Common myeloid progenitor, CD34-positive (primary cell): ENCODE results near the gene NXF3. TPM values are rescaled to one million over a fixed set of nuclear protein-coding genes. Genes with fewer than 3 reads are reported as not detected.
"Not testable (repeated sequence)": the region's sequence is repeated elsewhere in the genome, so short reads cannot be mapped to it uniquely, and the experiment has no call there.

Source experiments
- CTCF ChIA-PET: fragments of 350-600 bp; sonication (Branson Sonifier 250); formaldehyde crosslinking; loops from one replicate; lab custom pipeline; 2021; ENCODE audit warnings: antibody characterized with exemption; lab: Charles Lee
- POLR2A ChIA-PET: fragments of 350-600 bp; sonication (Branson Sonifier 250); formaldehyde crosslinking; loops from one replicate; lab custom pipeline; 2021; ENCODE audit warnings: antibody characterized with exemption; lab: Charles Lee
- DNase-seq, 3 donors: peaks; one replicate each; pipeline versions ENCODE4 v3.0.0 to v3.0.0-alpha.2; 2013
- H3K27ac ChIP-seq, 2 experiments: 1 replicate in 1 of 2; 2 replicates in 1 of 2; pipeline ENCODE4 v1.7.0; 2013; ENCODE audit warnings: inconsistent platforms in 2 of 2, low read length in 2 of 2, mild to moderate bottlenecking in 2 of 2, low read depth in 1 of 2, moderate library complexity in 1 of 2; ENCODE audit not compliant: severe bottlenecking in 2 of 2, insufficient read depth in 1 of 2, poor library complexity in 1 of 2
- H3K27me3 ChIP-seq, 5 experiments: replicated peaks in 2 of 5; 1 replicate in 3 of 5; 2 replicates in 2 of 5; pipeline versions ENCODE4 v1.6.1 to v1.7.0; 2013; ENCODE audit warnings: low read length in 4 of 5, mild to moderate bottlenecking in 2 of 5, moderate library complexity in 2 of 5, inconsistent platforms in 1 of 5; ENCODE audit not compliant: insufficient read depth in 5 of 5, control insufficient read depth in 4 of 5
- H3K36me3 ChIP-seq, 4 experiments: 1 replicate in 2 of 4; 2 replicates in 2 of 4; pipeline versions ENCODE4 v1.6.1 to v1.7.0; 2013; ENCODE audit warnings: low read length in 3 of 4, control low read depth in 1 of 4, mild to moderate bottlenecking in 1 of 4; ENCODE audit not compliant: control insufficient read depth in 4 of 4, insufficient read depth in 4 of 4
- H3K4me1 ChIP-seq, 4 experiments: 1 replicate in 3 of 4; 2 replicates in 1 of 4; pipeline versions ENCODE4 v1.6.1 to v1.7.1; 2013; ENCODE audit warnings: low read length in 3 of 4, mild to moderate bottlenecking in 3 of 4, control low read depth in 1 of 4, inconsistent platforms in 1 of 4, moderate library complexity in 1 of 4; ENCODE audit not compliant: control insufficient read depth in 4 of 4, insufficient read depth in 4 of 4; ENCODE audit errors: control extremely low read depth in 1 of 4
- H3K4me3 ChIP-seq, 7 experiments: 1 replicate in 4 of 7; 2 replicates in 3 of 7; pipeline versions ENCODE4 v1.5.1 to v1.7.0; 2013; ENCODE audit warnings: mild to moderate bottlenecking in 7 of 7, low read length in 6 of 7, moderate library complexity in 6 of 7, inconsistent platforms in 2 of 7, low read depth in 2 of 7, control low read depth in 1 of 7; ENCODE audit not compliant: insufficient read depth in 4 of 7, control insufficient read depth in 1 of 7; ENCODE audit errors: extremely low read depth in 1 of 7
- H3K9me3 ChIP-seq, 5 experiments: 1 replicate in 4 of 5; 2 replicates in 1 of 5; pipeline versions ENCODE4 v1.6.1 to v1.7.1; 2013; ENCODE audit warnings: low read length in 4 of 5, mild to moderate bottlenecking in 2 of 5, inconsistent platforms in 1 of 5, low read depth in 1 of 5, moderate library complexity in 1 of 5; ENCODE audit not compliant: control insufficient read depth in 4 of 5, insufficient read depth in 2 of 5; ENCODE audit errors: control extremely low read depth in 1 of 5
- WGBS: methylation state at CpG from one replicate; pipeline ENCODE4 v1.1.5; 2013; ENCODE audit not compliant: insufficient coverage; 5-methylcytosine and 5-hydroxymethylcytosine counted together
- polyA plus RNA-seq: library from polyadenylated mRNA; unstranded; fragments of 120-200 nt; gene quantifications from one replicate; pipeline ENCODE4 v1.2.1, GENCODE V29; 2013

The NXF3 gene, protein sequence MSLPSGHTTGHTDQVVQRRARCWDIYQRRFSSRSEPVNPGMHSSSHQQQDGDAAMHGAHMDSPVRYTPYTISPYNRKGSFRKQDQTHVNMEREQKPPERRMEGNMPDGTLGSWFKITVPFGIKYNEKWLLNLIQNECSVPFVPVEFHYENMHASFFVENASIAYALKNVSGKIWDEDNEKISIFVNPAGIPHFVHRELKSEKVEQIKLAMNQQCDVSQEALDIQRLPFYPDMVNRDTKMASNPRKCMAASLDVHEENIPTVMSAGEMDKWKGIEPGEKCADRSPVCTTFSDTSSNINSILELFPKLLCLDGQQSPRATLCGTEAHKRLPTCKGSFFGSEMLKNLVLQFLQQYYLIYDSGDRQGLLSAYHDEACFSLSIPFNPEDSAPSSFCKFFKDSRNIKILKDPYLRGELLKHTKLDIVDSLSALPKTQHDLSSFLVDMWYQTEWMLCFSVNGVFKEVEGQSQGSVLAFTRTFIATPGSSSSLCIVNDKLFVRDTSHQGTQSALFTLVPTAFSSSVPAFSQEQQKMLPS
- 0.65 TPM for polyA plus RNA-seq

DNA sequence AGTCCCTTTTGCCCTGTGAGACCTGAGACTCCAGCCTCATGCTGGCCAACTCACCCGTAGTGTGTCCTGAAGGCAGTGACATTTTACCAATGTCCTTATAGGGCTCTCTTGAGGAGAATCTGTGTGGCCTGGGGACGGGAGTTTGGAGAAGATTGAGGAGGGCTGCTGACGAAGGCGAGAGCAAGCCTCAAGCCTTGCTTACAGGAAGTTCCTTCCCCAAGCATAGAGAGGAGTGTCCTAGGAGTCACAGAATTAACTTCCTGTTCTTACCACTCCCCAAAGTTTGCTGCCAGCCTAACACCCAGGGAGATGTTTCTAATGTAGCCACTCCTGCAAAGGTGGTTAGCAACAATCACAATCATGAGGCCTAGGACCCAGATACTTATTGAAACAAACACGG is at the start of gene NXF3:
NXF3 (minus strand) TSS at position 202 of the 400 bp plus-strand sequence; CDS start at position 82, 120 bp downstream.
- Histone ChIP-seq H3K36me3 (no peaks in the 10 kb centered on the region), H3K9me3 (peaks cover 0 to 2% (median 0%) of the 10 kb centered on the region in 5 experiments), H3K27me3 (peaks cover 0 to 3% (median 0%) of the 10 kb centered on the region in 5 experiments), H3K4me1 (no peaks in the 10 kb centered on the region), H3K4me3 (no peak within 1 kb of the TSS), H3K27ac (no peak within 1 kb of the TSS)
- CTCF ChIA-PET: interaction anchor here (0.7 kb wide), 1 partner anchor 80 kb away, joined by 4 read pairs; no protein-coding TSS in a partner anchor
- 75% methylated on average over 3 of the region's 5 CpGs for WGBS
- no peak for DNase-seq
- POLR2A ChIA-PET: no interaction called here

DNA sequence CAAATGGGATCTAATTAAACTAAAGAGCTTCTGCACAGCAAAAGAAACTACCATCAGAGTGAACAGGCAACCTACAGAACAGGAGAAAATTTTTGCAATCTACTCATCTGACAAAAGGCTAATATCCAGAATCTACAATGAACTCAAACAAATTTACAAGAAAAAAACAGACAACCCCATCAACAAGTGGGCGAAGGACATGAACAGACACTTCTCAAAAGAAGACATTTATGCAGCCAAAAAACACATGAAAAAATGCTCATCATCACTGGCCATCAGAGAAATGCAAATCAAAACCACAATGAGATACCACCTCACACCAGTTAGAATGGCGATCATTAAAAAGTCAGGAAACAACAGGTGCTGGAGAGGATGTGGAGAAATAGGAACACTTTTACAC is 43.6 kb upstream of the NXF3 start:
- CTCF ChIA-PET, H3K4me1 ChIP-seq, H3K4me3 ChIP-seq, H3K27me3 ChIP-seq, H3K36me3 ChIP-seq, POLR2A ChIA-PET, H3K9me3 ChIP-seq, H3K27ac ChIP-seq, DNase-seq: not testable (repeated sequence)
- WGBS: no CpG with 5 or more reads among the region's 2 CpGs

DNA sequence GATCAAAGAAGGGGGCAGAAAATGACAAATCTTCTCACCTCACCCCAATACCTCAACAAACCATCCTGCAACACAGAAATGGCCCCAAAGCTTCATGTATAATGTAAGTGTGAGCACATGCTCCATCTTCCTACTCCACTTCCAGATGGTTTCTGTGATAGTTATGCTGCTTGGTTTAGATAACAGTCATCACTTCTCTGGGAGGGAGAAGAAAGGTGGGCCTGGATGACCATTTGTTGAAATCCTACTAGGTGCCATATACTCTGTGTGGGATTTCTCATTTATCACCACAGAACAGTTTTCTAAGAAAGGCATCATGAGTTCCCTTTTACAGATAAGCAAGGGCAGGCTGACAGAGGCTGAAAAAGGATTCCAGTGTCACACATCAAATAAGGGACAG is 31.3 kb upstream of the NXF3 start:
- no peak overlapping the region for H3K27ac ChIP-seq
- H3K36me3 ChIP-seq: no peaks in the 10 kb centered on the region
- no peak for DNase-seq
- no peak overlapping the region for H3K4me3 ChIP-seq
- H3K27me3 ChIP-seq: peaks cover 0 to 2% (median 0%) of the 10 kb centered on the region in 5 experiments
- CTCF ChIA-PET: no interaction called here
- H3K4me1 ChIP-seq: no peaks in the 10 kb centered on the region
- POLR2A ChIA-PET: no interaction called here
- H3K9me3 ChIP-seq: no peaks in the 10 kb centered on the region

DNA sequence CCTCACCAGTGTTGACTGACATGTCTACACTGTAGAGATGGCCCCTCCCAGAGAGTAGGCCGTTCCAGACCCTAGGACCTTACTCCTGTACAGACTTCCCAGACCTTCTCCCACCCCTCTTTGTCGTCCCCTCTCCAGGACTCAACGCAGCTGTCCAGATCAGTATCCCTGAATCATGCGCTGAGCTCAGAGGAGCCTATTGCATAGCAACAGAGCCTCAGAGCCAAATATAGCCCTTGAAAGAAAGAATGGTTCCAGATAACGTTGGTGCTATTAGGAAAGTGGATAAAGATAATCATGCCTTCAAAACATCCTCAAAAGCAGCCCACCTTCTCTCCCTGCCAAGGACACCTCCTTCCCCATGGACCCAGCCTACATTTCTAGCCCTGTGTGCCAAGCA is 27.8 kb upstream of the NXF3 start:
- H3K4me1 ChIP-seq: no peaks in the 10 kb centered on the region
- H3K36me3 ChIP-seq: no peaks in the 10 kb centered on the region
- peaks cover 0 to 4% (median 0%) of the 10 kb centered on the region in 5 experiments for H3K9me3 ChIP-seq
- CTCF ChIA-PET: no interaction called here
- POLR2A ChIA-PET: no interaction called here
- WGBS: 82% methylated on average over 4 of the region's 5 CpGs
- no peak overlapping the region for H3K27ac ChIP-seq
- H3K4me3 ChIP-seq: no peak overlapping the region
- peaks cover 0 to 2% (median 0%) of the 10 kb centered on the region in 5 experiments for H3K27me3 ChIP-seq
- DNase-seq: no peak

DNA sequence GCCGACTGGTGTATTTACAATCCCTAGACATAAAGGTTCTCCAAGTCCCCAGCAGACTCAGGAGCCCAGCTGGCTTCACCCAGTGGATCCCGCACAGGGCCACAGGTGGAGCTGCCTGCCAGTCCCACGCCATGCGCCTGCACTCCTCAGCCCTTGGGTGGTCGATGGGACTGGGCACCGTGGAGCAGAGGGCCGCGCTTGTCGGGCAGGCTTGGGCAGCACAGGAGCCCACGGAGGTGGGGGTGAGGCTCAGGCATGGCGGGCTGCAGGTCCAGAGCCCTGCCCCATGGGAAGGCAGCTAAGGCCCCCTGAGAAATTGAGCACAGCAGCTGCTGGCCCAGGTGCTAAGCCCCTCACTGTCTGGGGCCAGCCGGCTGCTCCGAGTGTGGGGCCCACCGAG is 24.0 kb upstream of the NXF3 start:
- H3K9me3 ChIP-seq, H3K27ac ChIP-seq, H3K27me3 ChIP-seq, DNase-seq, H3K36me3 ChIP-seq, H3K4me3 ChIP-seq, POLR2A ChIA-PET, H3K4me1 ChIP-seq, CTCF ChIA-PET: not testable (repeated sequence)
- WGBS: 96% methylated on average over 13 of the region's 14 CpGs

DNA sequence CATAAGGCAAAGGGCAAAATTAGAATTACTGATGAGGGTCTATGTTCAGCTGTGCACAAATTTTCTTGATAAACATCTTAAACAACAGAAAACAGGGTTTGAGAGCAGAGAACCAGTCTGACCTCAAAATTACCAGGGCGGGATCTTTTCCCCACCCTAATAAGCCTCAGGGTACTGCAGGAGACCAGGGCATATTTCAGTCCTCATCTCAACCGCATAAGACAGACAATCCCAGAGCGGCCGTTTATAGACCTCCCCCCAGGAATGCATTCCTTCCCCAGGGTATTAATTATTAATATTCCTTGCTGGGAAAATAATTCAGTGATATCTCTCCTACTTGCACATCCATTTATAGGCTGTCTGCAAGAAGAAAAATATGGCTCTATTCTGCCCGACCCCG is 16.6 kb upstream of the NXF3 start:
- CTCF ChIA-PET, H3K27me3 ChIP-seq, H3K4me3 ChIP-seq, DNase-seq, H3K36me3 ChIP-seq, H3K27ac ChIP-seq, H3K4me1 ChIP-seq, POLR2A ChIA-PET: not testable (repeated sequence)
- peaks cover 0 to 15% (median 0%) of the 10 kb centered on the region in 5 experiments for H3K9me3 ChIP-seq
- WGBS: 90% methylated on average over 3 of the region's 6 CpGs

DNA sequence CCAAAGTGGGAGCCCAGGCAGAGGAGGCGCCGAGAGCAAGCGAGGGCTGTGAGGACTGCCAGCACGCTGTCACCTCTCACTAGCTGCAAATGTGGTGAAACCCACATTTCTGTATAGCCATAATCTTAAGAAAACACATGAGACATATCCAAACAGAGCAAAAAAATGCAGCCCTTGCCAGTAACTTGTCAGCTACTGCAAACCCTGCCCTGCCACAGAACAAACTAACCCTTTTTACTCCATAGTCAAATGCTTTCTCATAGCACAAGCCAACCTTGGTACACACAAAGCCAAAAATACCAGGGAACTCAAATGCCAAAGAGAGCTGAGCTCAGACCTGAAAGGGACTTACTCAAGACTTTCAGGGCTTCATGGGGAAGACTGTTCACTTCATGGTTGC is 14.9 kb upstream of the NXF3 start:
- peaks cover 0 to 15% (median 0%) of the 10 kb centered on the region in 5 experiments for H3K9me3 ChIP-seq
- no peak for DNase-seq
- no peaks in the 10 kb centered on the region for H3K4me1 ChIP-seq
- H3K27me3 ChIP-seq: no peaks in the 10 kb centered on the region
- no peak overlapping the region for H3K27ac ChIP-seq
- no peak overlapping the region for H3K4me3 ChIP-seq
- CTCF ChIA-PET: no interaction called here
- no CpG with 5 or more reads among the region's 4 CpGs for WGBS
- POLR2A ChIA-PET: no interaction called here
- no peaks in the 10 kb centered on the region for H3K36me3 ChIP-seq
